Stimulated activated CD8-positive, alpha-beta memory T cell treated with anti-CD3 and anti-CD28 coated beads, Interleukin-12 subunit alpha, Interleukin-12 subunit beta, amount 100 ng/mL, for 24 hours (primary cell): ENCODE data around the gene MYH11.
"Not testable (repeated sequence)": the region's sequence is repeated elsewhere in the genome, so short reads cannot be mapped to it uniquely, and the experiment has no call there.

Experiments
- DNase-seq: peaks from one replicate; pipeline ENCODE4 v3.0.0-alpha.2; 2020; ENCODE audit errors: extremely low read depth

Gene MYH11

DNA sequence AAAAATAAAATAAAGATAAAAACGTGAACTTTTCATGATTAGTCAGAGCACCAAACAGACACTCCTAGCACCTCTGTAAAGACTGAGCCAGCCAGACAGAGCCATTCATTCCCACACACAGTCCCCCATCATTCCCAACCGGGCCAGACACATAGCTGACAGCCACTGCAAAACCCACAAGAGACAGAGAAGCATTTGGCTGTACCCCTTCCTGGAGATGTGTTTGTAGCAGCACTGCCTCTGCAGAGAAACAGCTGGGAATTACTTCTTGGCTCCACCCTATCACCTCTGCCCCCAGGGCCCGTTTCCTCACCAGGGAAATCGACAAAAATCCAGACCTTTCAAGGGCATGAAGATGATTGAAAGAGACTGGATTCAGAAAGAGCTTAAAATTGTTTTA is 46.4 kb downstream of the MYH11 start:
- DNase-seq, result no peak

DNA sequence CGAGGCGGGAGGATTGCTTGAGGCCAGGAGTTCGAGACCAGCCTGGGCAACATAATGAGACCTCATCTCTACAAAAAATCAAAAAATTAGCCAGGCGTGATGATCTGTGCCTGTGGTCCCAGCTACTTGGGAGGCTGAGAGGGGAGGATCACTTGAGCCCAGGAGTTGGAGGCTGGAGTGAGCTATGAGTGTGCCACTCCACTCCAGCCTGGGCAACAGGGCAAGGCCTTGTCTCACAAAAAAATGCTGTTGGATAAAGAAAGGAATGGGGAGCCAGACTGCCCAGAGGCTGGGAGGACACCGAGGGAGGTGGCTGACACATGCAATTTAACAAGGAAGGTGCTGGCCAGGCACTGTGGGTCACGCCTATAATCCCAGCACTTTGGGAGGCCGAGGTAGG is 47.5 kb downstream of the MYH11 start:
- DNase-seq, result not testable (repeated sequence)

DNA sequence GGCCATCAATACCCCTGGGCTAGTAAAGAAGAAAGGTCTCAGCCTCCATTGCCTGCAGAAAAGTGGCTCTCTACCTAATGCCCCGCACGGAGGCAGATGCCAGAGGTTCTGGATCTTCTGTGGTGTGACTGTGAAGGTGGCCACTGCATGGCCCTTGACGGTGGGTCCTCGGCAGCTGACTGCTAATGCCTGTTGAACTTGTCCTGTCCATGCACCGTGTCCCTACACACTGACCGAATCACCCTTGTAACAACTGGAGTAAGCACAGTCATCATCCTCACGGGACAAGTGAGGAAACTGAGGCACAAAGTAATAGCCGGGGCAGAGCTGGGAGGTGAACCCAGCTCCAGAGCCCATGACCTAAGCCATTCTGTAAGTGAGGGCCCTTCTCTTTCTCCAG is 48.8 kb downstream of the MYH11 start:
- no peak for DNase-seq

DNA sequence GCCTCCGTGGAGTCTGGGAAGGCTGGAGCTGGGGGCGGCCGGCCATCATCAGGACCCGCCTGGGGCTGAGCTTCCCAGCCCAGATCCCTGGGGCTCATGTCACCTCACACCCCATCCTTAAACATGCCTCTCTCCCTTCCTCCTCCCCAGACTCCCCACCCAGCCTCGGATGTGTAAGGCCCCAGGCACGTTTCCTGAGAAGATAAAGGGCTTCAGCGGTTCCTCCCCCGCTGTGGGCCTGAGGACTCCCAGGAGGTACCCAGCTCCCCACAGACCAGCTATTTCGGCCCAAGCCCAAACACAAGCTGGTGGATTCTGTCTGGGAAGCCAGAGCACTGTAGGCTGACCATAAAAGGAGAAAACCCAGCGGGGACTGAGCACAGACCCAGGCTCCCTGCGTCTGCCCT is 49.2 kb downstream of the MYH11 start:
- DNase-seq, result no peak

DNA sequence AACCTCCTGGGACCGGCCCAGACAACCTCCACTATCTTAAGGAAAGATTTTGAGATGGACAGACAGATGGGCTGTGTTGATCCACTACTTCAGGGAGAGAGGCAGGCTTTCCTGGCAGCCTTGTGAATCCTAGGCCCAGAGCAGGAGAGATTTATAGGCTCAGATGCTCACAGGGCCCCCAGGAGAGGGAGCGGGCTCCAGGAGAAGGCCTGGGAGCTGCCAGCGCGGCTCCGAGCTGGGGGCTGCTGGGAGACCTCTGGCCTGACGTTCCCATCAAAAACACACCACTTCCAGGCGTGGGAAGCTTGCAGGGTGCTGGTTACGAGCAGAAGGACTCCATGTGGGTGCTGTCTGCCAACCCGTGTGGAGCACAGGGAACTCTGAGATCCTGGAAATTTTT is 53.2 kb downstream of the MYH11 start:
- DNase-seq, result no peak

DNA sequence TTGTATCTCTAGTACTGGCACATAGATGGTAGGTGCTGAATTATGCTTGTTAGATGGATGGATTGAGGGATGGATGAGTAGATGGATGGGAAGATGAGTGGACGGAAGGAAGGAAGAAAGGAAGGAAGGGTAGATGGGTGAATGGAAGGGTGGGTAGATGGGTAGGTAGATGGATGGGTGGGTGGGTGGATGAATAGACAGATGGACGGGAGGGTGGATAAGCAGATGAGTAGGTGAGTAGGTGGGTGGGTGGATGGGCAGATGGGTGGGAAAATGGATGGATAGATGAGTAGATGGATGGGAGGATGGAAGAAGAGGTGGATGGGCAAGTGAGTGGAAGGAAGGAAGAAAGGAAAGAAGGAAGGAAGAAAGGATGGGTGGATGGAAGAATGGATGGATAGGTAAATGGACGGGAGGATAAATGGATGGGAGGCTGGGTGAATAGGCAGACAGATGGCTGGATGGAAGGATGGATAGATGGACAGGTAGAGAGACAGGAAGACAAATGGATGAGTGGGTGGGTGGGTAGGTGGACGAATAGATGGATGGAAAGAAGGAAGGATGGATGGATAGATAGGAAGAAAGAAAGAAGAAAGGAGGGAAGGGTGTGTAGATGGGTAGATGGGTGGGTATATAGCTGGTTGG is 56.9 kb downstream of the MYH11 start:
- DNase-seq, result no peak

DNA sequence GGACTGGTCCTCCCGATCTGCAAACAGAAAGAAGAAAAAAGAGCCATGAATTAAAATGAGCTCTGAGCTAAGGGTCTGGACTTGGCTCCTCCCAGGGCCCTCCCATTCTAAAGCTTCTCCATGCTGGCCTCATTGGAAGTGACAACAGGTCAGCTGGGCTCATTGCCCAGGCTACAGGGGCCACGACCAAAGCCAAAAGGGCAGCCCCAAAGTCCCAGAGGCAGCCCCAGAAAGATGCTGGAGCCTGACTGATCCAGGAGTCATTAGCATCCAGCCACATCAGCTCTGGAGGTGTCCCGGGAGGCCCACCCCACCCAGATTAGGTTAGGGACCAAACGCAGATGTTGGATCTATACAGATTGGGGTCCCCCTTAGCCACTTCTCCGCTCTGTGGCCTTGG is 58.2 kb downstream of the MYH11 start:
- no peak for DNase-seq

DNA sequence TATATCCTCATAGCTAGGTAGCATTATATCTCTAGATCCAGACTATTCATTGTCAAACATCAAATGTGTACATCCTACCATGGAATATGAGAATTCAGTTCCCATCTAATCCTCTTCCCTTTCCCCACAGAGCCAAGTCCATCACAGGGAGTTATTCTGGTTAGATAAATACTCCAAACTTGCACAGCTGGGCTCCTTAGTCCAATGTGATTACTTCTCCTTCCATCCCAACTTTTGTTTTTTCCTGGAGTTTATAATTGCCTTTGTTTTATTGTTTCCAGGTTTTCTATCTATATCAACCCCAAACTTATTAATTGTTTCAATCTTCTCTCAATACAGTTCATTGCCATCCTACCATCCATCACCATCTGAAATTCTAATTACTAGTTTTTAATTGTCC is 59.9 kb downstream of the MYH11 start:
- DNase-seq, result no peak

DNA sequence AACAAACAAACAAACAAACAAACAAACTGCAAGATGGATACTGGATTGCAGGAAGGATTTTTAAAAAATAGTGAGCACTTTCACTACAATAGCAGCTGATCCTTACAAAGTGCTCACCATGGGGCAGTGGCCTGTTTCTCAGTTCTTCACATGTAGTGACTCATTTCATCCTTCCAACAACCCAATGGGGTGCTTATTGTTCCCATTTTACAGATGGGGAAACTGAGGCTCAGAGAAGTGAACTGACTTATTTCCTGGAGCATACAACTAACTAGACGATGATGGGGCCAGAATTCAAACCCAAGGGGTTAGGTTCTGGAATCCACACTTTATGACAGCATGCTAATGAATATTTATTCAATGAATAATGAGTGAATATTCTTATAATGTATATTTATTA is 61.2 kb downstream of the MYH11 start:
- DNase-seq, result no peak

DNA sequence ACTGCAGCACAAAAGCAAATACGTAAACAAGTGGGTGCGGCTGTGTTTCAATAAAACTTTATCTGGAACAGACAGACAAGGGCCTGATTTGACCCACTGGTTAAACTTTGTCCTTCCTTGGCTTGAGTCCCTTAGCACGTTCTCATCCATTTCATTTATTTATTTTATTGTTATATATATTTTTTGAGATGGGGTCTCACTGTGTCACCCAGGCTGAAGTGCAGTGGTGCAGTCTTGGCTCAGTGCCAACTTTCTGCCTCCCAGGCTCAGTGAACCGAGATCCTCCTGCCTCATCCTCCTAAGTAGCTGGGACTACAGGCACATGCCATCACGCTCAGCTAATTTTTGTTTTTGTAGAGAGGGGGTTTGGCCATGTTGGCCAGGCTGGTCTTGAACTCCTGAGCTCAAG is 64.3 kb downstream of the MYH11 start:
- no peak for DNase-seq

DNA sequence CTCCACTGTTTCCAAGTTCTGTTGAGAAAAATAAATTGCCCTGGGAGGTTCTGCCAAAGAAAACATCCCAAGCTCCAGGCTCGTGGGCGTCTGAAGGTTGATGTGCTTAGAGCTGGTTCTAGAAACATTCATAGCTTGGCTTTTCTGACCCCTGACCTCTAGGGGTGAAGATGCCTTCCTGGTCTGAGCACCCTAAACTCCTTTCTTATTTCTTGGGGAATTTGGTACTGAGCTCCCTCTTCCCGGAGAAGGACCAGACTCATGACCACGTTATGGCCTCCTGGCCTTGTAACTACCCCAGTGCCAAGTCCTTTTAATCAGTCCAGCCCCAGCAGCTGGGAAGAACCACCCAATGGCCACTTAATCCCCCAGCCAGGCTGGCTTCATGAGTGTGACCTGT is 66.4 kb downstream of the MYH11 start:
- no peak for DNase-seq

DNA sequence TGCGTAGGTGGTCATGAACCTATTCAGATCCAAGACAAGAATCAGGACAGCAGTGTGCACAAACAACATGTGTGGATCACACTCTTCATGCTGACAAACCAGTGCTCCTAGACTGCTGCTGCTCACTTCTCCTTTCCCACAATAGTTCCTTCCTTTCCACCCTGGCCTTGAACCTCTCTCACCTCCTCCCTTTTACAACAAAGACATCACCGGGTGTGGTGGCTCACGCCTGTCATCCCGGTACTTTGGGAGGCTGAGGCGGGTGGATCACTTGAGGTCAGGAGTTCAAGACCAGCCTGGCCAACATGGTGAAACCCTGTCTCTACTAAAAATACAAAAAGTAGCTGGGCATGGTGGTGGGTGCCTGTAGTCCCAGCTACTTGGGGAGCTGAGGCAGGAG is 67.0 kb downstream of the MYH11 start:
- DNase-seq, result not testable (repeated sequence)

DNA sequence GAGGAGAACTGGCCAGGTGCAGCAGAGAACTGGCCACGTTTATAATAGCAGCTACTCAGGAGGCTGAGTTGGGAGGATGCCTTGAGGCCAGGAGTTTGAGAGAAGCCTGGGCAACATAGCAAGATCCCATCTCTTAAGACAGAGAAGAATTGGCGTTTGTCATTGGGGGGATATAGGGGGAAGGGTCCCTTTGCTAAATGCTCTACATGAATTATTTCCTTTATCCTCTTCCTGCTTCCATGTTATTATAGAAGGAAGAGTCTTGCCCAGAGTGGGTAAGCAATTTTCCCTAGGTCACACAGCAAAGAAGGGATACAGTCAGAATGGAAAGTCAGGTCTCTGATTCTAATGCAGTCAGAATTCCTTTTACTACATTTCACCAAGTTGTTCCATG is 68.0 kb downstream of the MYH11 start:
- no peak for DNase-seq

DNA sequence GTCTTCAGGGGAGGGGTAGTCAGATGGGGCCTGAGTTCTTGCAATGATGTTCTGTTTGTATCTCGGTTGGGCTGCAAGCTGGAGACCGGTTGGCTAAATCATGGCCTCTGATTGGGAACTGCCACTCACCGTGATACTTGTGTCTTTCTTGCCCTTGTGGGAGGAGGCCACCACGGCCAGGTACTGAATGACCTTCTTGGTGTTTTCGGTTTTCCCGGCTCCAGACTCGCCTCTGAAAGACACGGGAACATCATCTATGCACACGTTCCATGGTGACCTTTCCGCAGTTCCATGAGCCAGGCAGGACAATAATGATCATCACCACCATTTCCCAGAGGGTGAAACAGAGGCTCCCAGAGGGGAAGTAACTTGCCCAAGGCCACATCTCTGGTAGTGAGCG is 70.3 kb downstream of the MYH11 start:
- no peak for DNase-seq

DNA sequence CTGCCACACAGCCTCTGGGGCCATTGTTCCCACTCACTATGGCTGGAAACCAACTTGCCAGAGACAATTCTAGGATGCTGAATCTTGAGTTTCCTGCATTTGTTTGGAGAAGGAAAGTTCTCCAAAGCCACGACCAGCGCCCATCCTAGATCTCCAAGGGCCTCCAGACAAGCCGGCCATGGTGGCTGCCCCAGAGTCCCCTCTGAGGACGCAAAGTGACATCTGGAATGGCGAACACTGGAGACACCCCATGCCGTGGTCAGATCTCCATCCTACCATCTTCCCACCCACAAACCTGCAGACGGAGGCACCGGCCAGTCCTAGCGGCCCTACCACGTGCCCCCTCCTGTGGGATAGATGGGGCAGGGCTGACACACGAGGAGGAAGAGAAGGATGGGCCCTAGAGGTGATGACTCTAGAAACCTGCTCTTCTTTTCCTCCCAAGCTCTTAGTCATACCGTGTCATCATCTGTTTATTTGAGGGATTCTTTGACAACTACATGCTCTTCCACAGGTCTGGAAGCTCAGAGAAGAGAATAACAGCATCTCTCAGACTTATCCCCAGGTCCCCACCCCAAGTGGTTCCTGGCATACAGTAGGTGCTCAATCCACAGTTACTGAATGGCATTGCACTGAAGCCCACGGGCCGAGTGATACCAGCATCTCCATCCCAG is 71.3 kb downstream of the MYH11 start:
- DNase-seq, result no peak

DNA sequence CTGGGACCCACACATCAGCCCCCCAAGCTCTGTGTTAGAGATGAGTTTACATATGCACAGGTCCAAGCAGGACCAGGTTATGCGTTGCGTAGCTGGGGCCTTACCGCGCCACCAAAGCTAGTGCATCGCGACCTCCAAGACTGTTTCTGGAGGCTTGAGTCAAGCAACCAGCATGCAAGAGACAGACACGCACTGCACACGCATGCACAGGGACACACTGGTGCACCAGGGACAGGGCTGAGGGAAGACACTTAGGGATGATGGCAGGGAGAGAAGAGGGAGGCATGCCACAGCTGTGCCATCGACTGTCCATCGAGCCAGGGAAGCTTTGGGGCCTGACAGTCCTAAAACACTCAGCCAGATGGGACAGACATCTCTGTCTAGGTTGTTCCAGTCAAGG is 72.8 kb downstream of the MYH11 start:
- no peak for DNase-seq

DNA sequence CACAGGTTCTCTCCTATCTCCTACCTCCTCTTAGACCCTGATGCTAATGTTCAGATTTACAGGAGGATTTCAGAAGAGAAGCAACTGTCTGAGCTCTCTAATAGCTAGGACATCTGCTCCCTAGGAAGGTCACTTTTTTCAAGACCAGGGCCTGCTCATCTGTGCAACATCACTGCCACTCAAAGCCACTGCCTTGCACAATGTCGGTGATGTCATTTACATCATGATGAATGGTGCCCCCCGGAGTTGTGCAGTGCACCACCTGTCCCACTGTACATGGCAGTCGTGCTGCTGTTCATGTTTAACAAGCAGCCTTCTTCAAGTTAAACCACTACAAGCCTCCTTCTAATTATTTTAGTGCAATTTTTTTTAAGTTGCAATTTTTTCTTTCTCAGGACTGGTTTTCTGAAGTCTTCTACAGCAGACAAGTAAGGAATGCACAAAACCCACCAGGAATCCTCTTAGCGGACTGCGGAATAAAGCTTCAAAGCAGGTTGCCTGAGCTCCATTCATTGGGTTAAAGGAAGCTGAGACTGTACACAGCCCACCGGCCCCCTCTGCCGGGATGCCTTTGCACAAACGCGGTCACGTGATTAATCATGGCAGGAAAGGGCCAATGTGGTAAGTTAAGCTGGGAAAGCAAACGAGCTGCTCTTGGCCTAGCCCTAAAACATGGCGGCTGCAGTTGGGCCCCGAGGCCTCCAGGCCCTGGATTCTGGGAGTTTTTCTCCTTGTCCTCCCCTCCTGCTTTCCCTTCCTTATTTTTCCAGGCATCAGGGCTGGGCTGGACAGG is 74.1 kb downstream of the MYH11 start:
- DNase-seq, result no peak

DNA sequence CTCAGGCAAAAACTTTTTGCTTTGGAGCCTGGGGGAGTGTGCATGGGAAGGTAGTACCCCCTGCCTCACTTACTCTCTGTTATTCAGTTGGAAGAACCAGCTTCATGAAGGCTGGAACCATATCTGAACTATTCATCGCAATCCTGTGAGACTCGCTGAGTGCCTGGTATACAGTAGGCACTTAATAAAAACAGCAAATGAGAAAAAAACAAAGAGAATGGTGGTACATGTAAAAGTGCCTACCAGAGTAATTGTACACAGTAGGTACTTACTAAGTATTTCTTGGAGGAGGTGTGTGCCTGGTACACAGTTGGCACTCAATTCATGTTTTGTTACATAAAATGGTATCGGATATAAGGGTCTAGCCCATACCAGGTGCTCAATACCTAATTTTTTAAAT is 75.2 kb downstream of the MYH11 start:
- DNase-seq, result no peak

DNA sequence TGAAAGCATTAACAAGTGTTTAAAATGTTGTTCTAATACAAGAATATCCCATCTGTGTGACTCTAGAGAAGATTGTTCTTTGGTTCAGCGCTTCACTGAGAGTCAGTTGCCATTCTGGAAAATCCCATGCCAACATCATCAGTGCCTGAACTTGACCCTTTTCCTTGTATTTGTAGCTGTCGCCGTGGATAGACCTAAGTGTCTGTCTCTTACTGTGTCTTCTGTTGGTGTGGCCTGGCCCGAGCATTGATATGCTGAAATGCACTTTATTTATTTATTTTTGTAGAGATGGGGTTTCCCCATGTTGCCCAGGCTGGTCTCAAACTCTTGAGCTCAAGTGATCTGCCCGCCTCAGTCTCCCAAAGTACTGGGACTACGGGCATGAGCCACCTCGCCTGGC is 76.0 kb downstream of the MYH11 start:
- no peak for DNase-seq

DNA sequence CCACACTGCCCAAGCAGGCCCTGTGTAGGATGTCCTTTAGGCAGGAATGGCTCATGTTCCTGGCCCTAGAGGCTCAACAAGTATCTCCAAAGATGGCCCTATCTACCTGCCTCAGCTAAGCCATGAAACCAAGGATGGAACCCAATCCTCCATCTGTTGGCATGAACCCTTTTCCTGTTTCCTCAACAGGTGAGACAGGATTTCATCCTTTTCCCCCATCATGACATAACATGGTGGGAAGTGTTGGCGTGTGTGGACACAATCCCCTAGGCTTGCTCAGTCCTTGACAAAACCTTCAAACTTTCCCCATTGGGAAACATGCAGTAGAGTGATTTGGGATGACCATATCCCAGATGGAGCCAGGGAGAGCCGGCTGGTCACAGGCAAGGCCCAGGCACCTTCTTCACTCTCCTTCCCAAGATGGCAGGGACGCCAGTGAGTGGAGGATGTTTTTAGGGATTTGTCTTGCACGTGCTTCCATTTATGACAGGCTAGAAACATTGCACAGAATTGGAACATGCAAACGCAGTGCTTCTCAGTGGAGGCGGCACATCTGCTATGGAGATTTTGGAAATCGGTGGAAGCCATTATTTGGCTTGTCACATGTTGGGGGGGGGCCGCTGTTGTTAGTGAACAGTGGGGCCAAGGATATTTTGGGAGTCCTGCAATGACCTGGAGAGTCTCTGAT is 77.0 kb downstream of the MYH11 start:
- no peak for DNase-seq

DNA sequence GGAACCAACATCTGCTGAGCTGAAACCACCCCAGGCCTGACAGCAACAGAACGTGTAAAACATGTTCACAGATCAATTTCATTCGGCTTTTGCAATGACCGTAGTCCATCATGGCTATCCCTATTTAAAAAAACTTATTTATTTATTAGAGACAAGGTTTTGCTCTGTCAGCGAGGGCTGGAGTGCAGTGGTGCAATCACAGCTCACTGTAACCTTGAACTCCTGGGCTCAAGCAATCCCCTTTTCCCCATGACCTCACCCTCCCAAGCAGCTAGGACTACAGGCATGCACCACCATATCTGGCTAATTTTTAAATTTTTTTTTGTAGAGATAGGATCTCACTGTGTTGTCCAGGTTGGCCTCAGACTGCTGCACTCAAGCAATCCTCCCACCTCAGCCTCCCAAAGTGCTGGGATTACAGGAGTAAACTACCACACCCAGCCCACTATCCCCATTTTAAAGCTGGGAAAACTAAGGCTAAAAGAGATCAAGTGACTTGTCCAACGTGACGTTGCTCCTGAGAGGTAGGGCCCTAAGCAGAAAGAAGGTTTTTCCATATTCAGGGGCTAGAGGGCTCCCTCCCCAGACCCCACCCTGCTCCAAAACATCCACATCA is 77.7 kb downstream of the MYH11 start:
- no peak for DNase-seq

DNA sequence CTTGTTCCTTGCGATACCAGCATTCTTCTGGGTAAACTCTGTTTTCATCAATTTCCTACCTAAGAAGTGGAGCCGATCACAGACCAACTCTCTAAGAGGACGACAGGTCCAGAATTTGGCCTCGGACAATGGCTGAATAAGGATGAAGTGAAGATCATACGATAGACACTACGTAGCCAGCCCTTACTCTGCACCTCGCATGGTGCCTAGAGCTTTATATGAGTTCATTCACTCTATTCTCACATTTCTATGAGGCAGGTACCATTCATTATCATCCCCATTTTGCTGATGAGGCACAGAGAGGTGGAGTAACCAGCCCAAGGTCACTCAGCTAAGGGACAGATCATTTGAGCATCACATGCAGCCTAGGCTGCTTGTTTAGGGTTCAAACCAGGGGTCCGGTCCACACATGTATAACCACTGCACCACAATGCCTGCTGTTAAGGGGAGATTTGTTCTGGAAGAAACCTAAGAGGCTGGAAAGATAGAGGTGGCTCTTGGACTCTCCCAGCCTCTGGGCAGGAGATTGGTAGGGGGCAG is 78.6 kb downstream of the MYH11 start:
- DNase-seq, result no peak
